H9 (cell line): ENCODE results near the gene MYH15. TPM values are rescaled to one million over a fixed set of nuclear protein-coding genes. Genes with fewer than 3 reads are reported as not detected.

Experiments used
- DNase-seq: peaks from one replicate; pipeline ENCODE4 v3.0.0-alpha.2; 2017
- H2AFZ ChIP-seq: one replicate; pipeline ENCODE4 v1.6.1; 2013; ENCODE audit warnings: mild to moderate bottlenecking, low read length, control low read depth, moderate library complexity
- H2AK5ac ChIP-seq: 2 replicates; pipeline ENCODE4 v1.6.1; 2013; ENCODE audit warnings: low read length, control low read depth, mixed read lengths; ENCODE audit not compliant: insufficient read length
- H2BK120ac ChIP-seq: one replicate; pipeline ENCODE4 v1.6.1; 2013; ENCODE audit warnings: low read depth, mild to moderate bottlenecking, low read length, control low read depth, inconsistent platforms; ENCODE audit not compliant: poor library complexity, severe bottlenecking
- H2BK12ac ChIP-seq: 2 replicates; pipeline ENCODE4 v1.6.1; 2013; ENCODE audit warnings: low read length, control low read depth, mixed read lengths, low read depth; ENCODE audit not compliant: insufficient read length
- H2BK15ac ChIP-seq: 2 replicates; pipeline ENCODE4 v1.6.1; 2013; ENCODE audit warnings: low read depth, low read length, control low read depth
- H2BK20ac ChIP-seq: one replicate; pipeline ENCODE4 v1.6.1; 2013; ENCODE audit warnings: low read depth, mild to moderate bottlenecking, low read length, control low read depth, inconsistent platforms; ENCODE audit not compliant: poor library complexity, severe bottlenecking
- H2BK5ac ChIP-seq: 2 replicates; pipeline ENCODE4 v1.6.1; 2013; ENCODE audit warnings: low read length, control low read depth, mixed read lengths; ENCODE audit not compliant: insufficient read length
- H3K14ac ChIP-seq: 2 replicates; pipeline ENCODE4 v1.6.1; 2013; ENCODE audit warnings: low read length, control low read depth; ENCODE audit not compliant: insufficient read depth
- H3K18ac ChIP-seq: 2 replicates; pipeline ENCODE4 v1.6.1; 2013; ENCODE audit warnings: low read depth, mild to moderate bottlenecking, mixed read lengths, low read length, control low read depth; ENCODE audit not compliant: insufficient read length
- H3K23ac ChIP-seq: 2 replicates; pipeline ENCODE4 v1.6.1; 2013; ENCODE audit warnings: low read length, control low read depth, mixed read lengths, low read depth; ENCODE audit not compliant: insufficient read length
- H3K23me2 ChIP-seq: 2 replicates; pipeline ENCODE4 v1.6.1; 2013; ENCODE audit warnings: low read depth, mild to moderate bottlenecking, mixed read lengths, low read length, control low read depth; ENCODE audit not compliant: insufficient read length, poor library complexity, severe bottlenecking
- H3K27ac ChIP-seq: 2 replicates; pipeline ENCODE4 v1.5.1; 2013; ENCODE audit warnings: low read length, control low read depth, mixed read lengths, low read depth; ENCODE audit not compliant: insufficient read length
- H3K27me3 ChIP-seq: 2 replicates; pipeline ENCODE4 v1.6.1; 2013; ENCODE audit warnings: low read length, control low read depth, inconsistent platforms; ENCODE audit not compliant: insufficient read depth
- H3K4ac ChIP-seq: 2 replicates; pipeline ENCODE4 v1.6.1; 2013; ENCODE audit warnings: low read depth, mild to moderate bottlenecking, control low read depth, inconsistent platforms, low read length, moderate library complexity
- H3K4me1 ChIP-seq: 2 replicates; pipeline ENCODE4 v1.6.1; 2013; ENCODE audit warnings: low read length, control low read depth, inconsistent platforms; ENCODE audit not compliant: insufficient read depth
- H3K4me2 ChIP-seq: 2 replicates; pipeline ENCODE4 v1.6.1; 2013; ENCODE audit warnings: low read length, control low read depth, mixed read lengths; ENCODE audit not compliant: insufficient read length, insufficient read depth
- H3K56ac ChIP-seq: 2 replicates; pipeline ENCODE4 v1.6.1; 2013; ENCODE audit warnings: low read depth, mild to moderate bottlenecking, mixed read lengths, low read length, control low read depth; ENCODE audit not compliant: insufficient read length
- H3K79me1 ChIP-seq: 2 replicates; pipeline ENCODE4 v1.6.1; 2013; ENCODE audit warnings: low read depth, mild to moderate bottlenecking, moderate library complexity, low read length, control low read depth, inconsistent platforms; ENCODE audit not compliant: insufficient read depth, poor library complexity, severe bottlenecking
- H3K79me2 ChIP-seq: 2 replicates; pipeline ENCODE4 v1.6.1; 2013; ENCODE audit warnings: low read length, control low read depth, inconsistent platforms; ENCODE audit not compliant: insufficient read depth
- H3K9ac ChIP-seq: 2 replicates; pipeline ENCODE4 v1.6.1; 2013; ENCODE audit warnings: low read length, control low read depth, mixed read lengths; ENCODE audit not compliant: insufficient read length; ENCODE audit errors: extremely low read depth
- H3K9me3 ChIP-seq: one replicate; pipeline ENCODE4 v1.6.1; 2013; ENCODE audit warnings: low read depth, low read length, inconsistent platforms; ENCODE audit not compliant: control insufficient read depth
- H3T11ph ChIP-seq: one replicate; pipeline ENCODE4 v1.6.1; 2013; ENCODE audit warnings: mild to moderate bottlenecking, low read length, control low read depth, inconsistent platforms
- H4K20me1 ChIP-seq: one replicate; pipeline ENCODE4 v1.6.1; 2013; ENCODE audit not compliant: control insufficient read depth, insufficient read length, insufficient read depth
- H4K5ac ChIP-seq: 2 replicates; pipeline ENCODE4 v1.6.1; 2013; ENCODE audit warnings: low read depth, mild to moderate bottlenecking, mixed read lengths, low read length, control low read depth; ENCODE audit not compliant: insufficient read length
- H4K8ac ChIP-seq: replicated peaks from 2 replicates; pipeline ENCODE4 v1.6.1; 2013; ENCODE audit warnings: low read length, control low read depth, mixed read lengths, low read depth; ENCODE audit not compliant: insufficient read length
- H4K91ac ChIP-seq: 2 replicates; pipeline ENCODE4 v1.6.1; 2013; ENCODE audit warnings: low read depth, mild to moderate bottlenecking, moderate library complexity, mixed read lengths, low read length, control low read depth; ENCODE audit not compliant: insufficient read length
- H3K27ac Mint-ChIP-seq, 3 experiments: 2 replicates in 2 of 3; 3 replicates in 1 of 3; pipeline ENCODE4 v1.8.0; 2020 to 2021; ENCODE audit warnings: mixed read lengths in 3 of 3, mild to moderate bottlenecking in 1 of 3, moderate library complexity in 1 of 3
- H3K27me3 Mint-ChIP-seq: 2 replicates; pipeline ENCODE4 v1.8.0; 2021; ENCODE audit warnings: low read depth, mild to moderate bottlenecking, moderate library complexity, mixed read lengths
- H3K36me3 Mint-ChIP-seq, 3 experiments: 2 replicates in 2 of 3; 3 replicates in 1 of 3; pipeline ENCODE4 v1.8.0; 2020 to 2021; ENCODE audit warnings: low read depth in 3 of 3, mixed read lengths in 3 of 3; ENCODE audit not compliant: insufficient read depth in 1 of 3
- H3K4me1 Mint-ChIP-seq, 2 experiments: 2 replicates each; pipeline ENCODE4 v1.8.0; 2020; ENCODE audit warnings: mixed read lengths in 2 of 2
- H3K4me3 Mint-ChIP-seq, 2 experiments: 2 replicates in 1 of 2; 3 replicates in 1 of 2; pipeline ENCODE4 v1.8.0; 2020 to 2021; ENCODE audit warnings: mild to moderate bottlenecking in 2 of 2, mixed read lengths in 2 of 2, moderate library complexity in 1 of 2
- H3K9me3 Mint-ChIP-seq, 2 experiments: 2 replicates in 1 of 2; 3 replicates in 1 of 2; pipeline ENCODE4 v1.8.0; 2020; ENCODE audit warnings: mild to moderate bottlenecking in 2 of 2, mixed read lengths in 2 of 2, moderate library complexity in 1 of 2
- total RNA-seq: library from RNA; stranded (reverse); gene quantifications from 2 replicates; pipeline ENCODE4 v1.2.1, GENCODE V29; 2021
- TF ChIP-seq, protein P1 (sequence below): fragments of 200-600 bp; sonication (generic); conservative IDR thresholded peaks from 3 replicates; pipeline ENCODE4 v1.8.0; 2021; ENCODE audit warnings: antibody characterized with exemption, mild to moderate bottlenecking

The MYH15 gene
- total RNA-seq, 1 experiment from 2014 or later, result 0.13 TPM

GRCh38 chr3:108459225-108459624 is 51.2 kb downstream of the MYH15 start:
- H3K4me1 Mint-ChIP-seq, result no peaks in the 10 kb centered on the region; a peak in 1 of 4 replicates

More at GRCh38 chr3:108459225-108459624, 51.2 kb downstream of the MYH15 start:
- Histone ChIP-seq H3K27ac (no peak overlapping the region), H3K23me2 (no peaks in the 10 kb centered on the region), H3K4me1 (no peaks in the 10 kb centered on the region), H3K23ac (no peak overlapping the region), H3K79me2 (no peaks in the 10 kb centered on the region), H3K4ac (no peak overlapping the region), H3K9ac (no peak overlapping the region), H4K5ac (no peak overlapping the region), H3K9me3 (no peaks in the 10 kb centered on the region), H3K79me1 (no peaks in the 10 kb centered on the region), H2AFZ (no peak overlapping the region), H4K8ac (no peak overlapping the region), H2BK15ac (no peak overlapping the region), H2BK12ac (no peak overlapping the region), H2BK120ac (no peak overlapping the region), H3K4me2 (no peak overlapping the region), H3K56ac (no peak overlapping the region), H3K27me3 (no peaks in the 10 kb centered on the region), H4K20me1 (no peaks in the 10 kb centered on the region), H3T11ph (no peak overlapping the region), H3K14ac (no peak overlapping the region), H3K18ac (no peak overlapping the region), H2AK5ac (no peak overlapping the region), H2BK5ac (no peak overlapping the region), H4K91ac (no peak overlapping the region), H2BK20ac (no peak overlapping the region)
- no peak for DNase-seq
- Mint-ChIP-seq H3K27me3 (no peaks in the 10 kb centered on the region), H3K4me3 (no peak overlapping the region), H3K36me3 (no peaks in the 10 kb centered on the region), H3K27ac (no peak overlapping the region), H3K9me3 (no peaks in the 10 kb centered on the region)
- TF ChIP-seq, protein P1, sequence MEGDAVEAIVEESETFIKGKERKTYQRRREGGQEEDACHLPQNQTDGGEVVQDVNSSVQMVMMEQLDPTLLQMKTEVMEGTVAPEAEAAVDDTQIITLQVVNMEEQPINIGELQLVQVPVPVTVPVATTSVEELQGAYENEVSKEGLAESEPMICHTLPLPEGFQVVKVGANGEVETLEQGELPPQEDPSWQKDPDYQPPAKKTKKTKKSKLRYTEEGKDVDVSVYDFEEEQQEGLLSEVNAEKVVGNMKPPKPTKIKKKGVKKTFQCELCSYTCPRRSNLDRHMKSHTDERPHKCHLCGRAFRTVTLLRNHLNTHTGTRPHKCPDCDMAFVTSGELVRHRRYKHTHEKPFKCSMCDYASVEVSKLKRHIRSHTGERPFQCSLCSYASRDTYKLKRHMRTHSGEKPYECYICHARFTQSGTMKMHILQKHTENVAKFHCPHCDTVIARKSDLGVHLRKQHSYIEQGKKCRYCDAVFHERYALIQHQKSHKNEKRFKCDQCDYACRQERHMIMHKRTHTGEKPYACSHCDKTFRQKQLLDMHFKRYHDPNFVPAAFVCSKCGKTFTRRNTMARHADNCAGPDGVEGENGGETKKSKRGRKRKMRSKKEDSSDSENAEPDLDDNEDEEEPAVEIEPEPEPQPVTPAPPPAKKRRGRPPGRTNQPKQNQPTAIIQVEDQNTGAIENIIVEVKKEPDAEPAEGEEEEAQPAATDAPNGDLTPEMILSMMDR, result no peak
